Neuronal stem cell (in vitro differentiated cells): ENCODE results near the gene CFAP77.

ENCODE experiments used
- DNase-seq: peaks from one replicate; pipeline ENCODE4 v3.0.0-alpha.2; 2013; ENCODE audit warnings: low spot score
- H2AFZ ChIP-seq: one replicate; pipeline ENCODE4 v1.6.1; 2013; ENCODE audit warnings: mild to moderate bottlenecking, low read length, inconsistent platforms
- H2AK5ac ChIP-seq: 2 replicates; pipeline ENCODE4 v1.6.1; 2013; ENCODE audit warnings: low read depth, mild to moderate bottlenecking, inconsistent platforms, low read length, moderate library complexity, mixed read lengths
- H2BK120ac ChIP-seq: 2 replicates; pipeline ENCODE4 v1.6.1; 2013; ENCODE audit warnings: low read depth, mild to moderate bottlenecking, inconsistent platforms, low read length, moderate library complexity, mixed read lengths
- H2BK12ac ChIP-seq: one replicate; pipeline ENCODE4 v1.6.1; 2013; ENCODE audit warnings: low read length, inconsistent platforms
- H2BK15ac ChIP-seq: 2 replicates; pipeline ENCODE4 v1.6.1; 2013; ENCODE audit warnings: mild to moderate bottlenecking, low read length, inconsistent platforms, mixed read lengths
- H2BK5ac ChIP-seq: one replicate; pipeline ENCODE4 v1.6.1; 2013; ENCODE audit warnings: inconsistent platforms, mild to moderate bottlenecking, low read length, moderate library complexity
- H3K14ac ChIP-seq: one replicate; pipeline ENCODE4 v1.6.1; 2013; ENCODE audit warnings: low read length, inconsistent platforms
- H3K18ac ChIP-seq: 2 replicates; pipeline ENCODE4 v1.6.1; 2013; ENCODE audit warnings: low read length, inconsistent platforms
- H3K23ac ChIP-seq: 2 replicates; pipeline ENCODE4 v1.6.1; 2013; ENCODE audit warnings: low read depth, mild to moderate bottlenecking, mixed read lengths, low read length, inconsistent platforms; ENCODE audit not compliant: poor library complexity
- H3K27ac ChIP-seq: replicated peaks from 3 replicates; pipeline ENCODE4 v1.5.1; 2013; ENCODE audit warnings: low read length, inconsistent platforms
- H3K27me3 ChIP-seq, 3 experiments: 2 replicates each; pipeline ENCODE4 v1.6.1; 2013; ENCODE audit warnings: low read length in 3 of 3, mild to moderate bottlenecking in 2 of 3, inconsistent platforms in 1 of 3, low read depth in 1 of 3, mixed read lengths in 1 of 3, moderate library complexity in 1 of 3; ENCODE audit not compliant: control insufficient read depth in 3 of 3, insufficient read depth in 3 of 3
- H3K36me3 ChIP-seq, 2 donors: replicated peaks in 1 of 2; 2 replicates each; pipeline ENCODE4 v1.6.1; 2013; ENCODE audit warnings: low read length in 2 of 2; ENCODE audit not compliant: control insufficient read depth in 2 of 2, insufficient read depth in 2 of 2
- H3K4ac ChIP-seq: 2 replicates; pipeline ENCODE4 v1.6.1; 2013; ENCODE audit warnings: inconsistent platforms, mild to moderate bottlenecking, low read length, moderate library complexity
- H3K4me1 ChIP-seq, 2 donors: 1 replicate in 1 of 2; 2 replicates in 1 of 2; pipeline ENCODE4 v1.6.1; 2013; ENCODE audit warnings: low read length in 2 of 2, low read depth in 1 of 2; ENCODE audit not compliant: control insufficient read depth in 2 of 2, insufficient read depth in 1 of 2
- H3K4me2 ChIP-seq: one replicate; pipeline ENCODE4 v1.6.1; 2013; ENCODE audit warnings: mild to moderate bottlenecking, low read length, inconsistent platforms; ENCODE audit not compliant: insufficient read depth, poor library complexity, severe bottlenecking
- H3K4me3 ChIP-seq, 2 donors: 2 replicates each; pipeline ENCODE4 v1.5.1; 2013; ENCODE audit warnings: low read length in 2 of 2, mild to moderate bottlenecking in 2 of 2, inconsistent platforms in 1 of 2, moderate library complexity in 1 of 2
- H3K79me1 ChIP-seq: one replicate; pipeline ENCODE4 v1.6.1; 2013; ENCODE audit warnings: low read depth, mild to moderate bottlenecking, inconsistent platforms, low read length, moderate library complexity
- H3K9ac ChIP-seq: one replicate; pipeline ENCODE4 v1.6.1; 2013; ENCODE audit warnings: mild to moderate bottlenecking, low read depth, low read length, inconsistent platforms; ENCODE audit not compliant: poor library complexity
- H3K9me3 ChIP-seq, 2 donors: replicated peaks in 1 of 2; 2 replicates each; pipeline versions ENCODE3 to v1.6.1; 2013; ENCODE audit warnings: low read length in 2 of 2, mild to moderate bottlenecking in 2 of 2, inconsistent platforms in 1 of 2, low read depth in 1 of 2, mixed read lengths in 1 of 2, moderate library complexity in 1 of 2; ENCODE audit not compliant: control insufficient read depth in 2 of 2, insufficient read depth in 1 of 2
- H4K8ac ChIP-seq: one replicate; pipeline ENCODE4 v1.6.1; 2013; ENCODE audit warnings: low read depth, mild to moderate bottlenecking, inconsistent platforms, low read length, moderate library complexity
- H4K91ac ChIP-seq: one replicate; pipeline ENCODE4 v1.6.1; 2013; ENCODE audit warnings: low read length, low read depth, mild to moderate bottlenecking, inconsistent platforms; ENCODE audit not compliant: poor library complexity
- WGBS, 2 donors: extraction: QIAGEN DNeasy Blood & Tissue Kit; methylation state at CpG; one replicate each; pipeline ENCODE4 v1.1.7; 2013; ENCODE audit warnings: missing lambda C conversion rate in 2 of 2, mixed read lengths in 1 of 2; ENCODE audit not compliant: insufficient read length in 2 of 2, insufficient replicate concordance in 1 of 2; ENCODE audit errors: extremely low coverage in 2 of 2; 5-methylcytosine and 5-hydroxymethylcytosine counted together

The CFAP77 gene

GRCh38 chr9:132605387-132605786, 195.4 kb downstream of the CFAP77 start:
- Histone ChIP-seq H3K9ac (no peak overlapping the region), H3K14ac (no peak overlapping the region), H3K4me1 (peaks cover 0 to 13% of the 10 kb centered on the region in 2 donors), H3K23ac (no peak overlapping the region), H3K79me1 (no peaks in the 10 kb centered on the region), H2AK5ac (no peak overlapping the region), H3K4me2 (no peak overlapping the region), H3K9me3 (no peaks in the 10 kb centered on the region), H3K27me3 (no peaks in the 10 kb centered on the region), H2BK120ac (no peak overlapping the region), H3K36me3 (peaks cover 11 to 80% of the 10 kb centered on the region in 2 donors), H3K18ac (no peak overlapping the region), H4K91ac (no peak overlapping the region), H3K27ac (no peak overlapping the region), H2BK5ac (no peak overlapping the region), H2AFZ (no peak overlapping the region), H2BK15ac (no peak overlapping the region), H4K8ac (no peak overlapping the region), H2BK12ac (no peak overlapping the region), H3K4ac (no peak overlapping the region), H3K4me3 (no peak overlapping the region)
- DNase-seq = no peak
- no CpG with 5 or more reads among the region's 6 CpGs for WGBS, 2 donors

- H3K27me3 ChIP-seq = no peaks in the 10 kb centered on the region
Measured at GRCh38 chr9:132606066-132606465, 196.1 kb downstream of the CFAP77 start.

DNA sequence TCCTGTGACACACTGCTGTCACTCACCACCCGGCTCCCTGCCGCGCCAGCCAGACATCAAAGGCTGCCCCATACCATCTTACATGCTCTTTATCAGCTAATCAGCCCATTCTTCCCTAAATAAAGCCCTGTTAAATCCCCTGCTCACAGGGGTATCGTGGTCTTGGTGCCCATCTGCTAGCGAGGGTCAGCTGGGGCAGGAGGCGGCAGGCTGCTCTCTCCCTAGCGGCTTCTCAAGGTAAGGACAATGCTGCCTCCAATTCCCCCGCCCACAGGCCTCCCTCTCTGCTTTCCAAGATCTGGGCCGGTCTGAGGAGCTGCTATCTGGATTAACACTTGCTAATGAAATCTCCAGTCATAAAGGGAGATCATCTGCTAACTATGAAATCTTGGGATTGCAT, 199.2 kb downstream of the CFAP77 start:
- Histone ChIP-seq H2AK5ac (no peak overlapping the region), H3K9ac (no peak overlapping the region), H2AFZ (no peak overlapping the region), H3K18ac (no peak overlapping the region), H3K27ac (no peak overlapping the region), H3K4me2 (no peak overlapping the region), H3K4ac (no peak overlapping the region), H4K8ac (no peak overlapping the region), H3K9me3 (no peaks in the 10 kb centered on the region), H2BK12ac (no peak overlapping the region), H2BK15ac (no peak overlapping the region), H3K14ac (no peak overlapping the region), H3K27me3 (no peaks in the 10 kb centered on the region), H2BK120ac (no peak overlapping the region), H3K79me1 (no peaks in the 10 kb centered on the region), H3K4me3 (no peak overlapping the region), H3K4me1 (peaks cover 0 to 13% of the 10 kb centered on the region in 2 donors), H3K36me3 (peaks cover 6 to 83% of the 10 kb centered on the region in 2 donors), H2BK5ac (no peak overlapping the region), H4K91ac (no peak overlapping the region), H3K23ac (no peak overlapping the region)
- WGBS, 2 donors = no CpG with 5 or more reads among the region's 9 CpGs
- no peak for DNase-seq

More at GRCh38 chr9:132606066-132606465, 196.1 kb downstream of the CFAP77 start:
- no peak overlapping the region for H3K4me3 ChIP-seq
- peak overlapping the region; percentile 27 for H3K27ac ChIP-seq
- H3K14ac ChIP-seq = no peak overlapping the region
- H2AFZ ChIP-seq = no peak overlapping the region
- no CpG with 5 or more reads among the region's 6 CpGs for WGBS, 2 donors
- H3K4me1 ChIP-seq = peaks cover 0 to 13% of the 10 kb centered on the region in 2 donors
- no peak overlapping the region for H3K4me2 ChIP-seq
- no peak for DNase-seq
- H3K9ac ChIP-seq = no peak overlapping the region
- no peak overlapping the region for H3K23ac ChIP-seq
- H3K9me3 ChIP-seq = no peaks in the 10 kb centered on the region
- no peak overlapping the region for H2BK120ac ChIP-seq
- H3K4ac ChIP-seq = no peak overlapping the region
- no peak overlapping the region for H2BK15ac ChIP-seq
- H2BK5ac ChIP-seq = no peak overlapping the region
- no peak overlapping the region for H4K91ac ChIP-seq
- no peak overlapping the region for H4K8ac ChIP-seq
- no peak overlapping the region for H3K18ac ChIP-seq
- H3K36me3 ChIP-seq = peaks cover 10 to 80% of the 10 kb centered on the region in 2 donors
- no peak overlapping the region for H2AK5ac ChIP-seq
- H2BK12ac ChIP-seq = no peak overlapping the region
- no peaks in the 10 kb centered on the region for H3K79me1 ChIP-seq

GRCh38 chr9:132609829-132610228, 199.8 kb downstream of the CFAP77 start:
- Histone ChIP-seq H3K4me3 (no peak overlapping the region), H3K4me1 (peaks cover 0 to 10% of the 10 kb centered on the region in 2 donors), H2AK5ac (no peak overlapping the region), H2BK120ac (no peak overlapping the region), H3K4ac (no peak overlapping the region), H3K27me3 (no peaks in the 10 kb centered on the region), H4K91ac (no peak overlapping the region), H2BK12ac (no peak overlapping the region), H3K9me3 (no peaks in the 10 kb centered on the region), H3K9ac (no peak overlapping the region), H3K36me3 (peaks cover 10 to 89% of the 10 kb centered on the region in 2 donors), H2AFZ (no peak overlapping the region), H2BK5ac (no peak overlapping the region), H4K8ac (no peak overlapping the region), H2BK15ac (no peak overlapping the region), H3K14ac (no peak overlapping the region), H3K23ac (no peak overlapping the region), H3K27ac (no peak overlapping the region), H3K4me2 (no peak overlapping the region), H3K18ac (no peak overlapping the region), H3K79me1 (no peaks in the 10 kb centered on the region)
- DNase-seq = no peak
- WGBS, 2 donors = no CpG with 5 or more reads among the region's 7 CpGs
